ENCODE data around the gene CEP192.
A peak's percentile ranks its signal among the peaks of the same experiment; 100 is the strongest.

The CEP192 gene

DNA sequence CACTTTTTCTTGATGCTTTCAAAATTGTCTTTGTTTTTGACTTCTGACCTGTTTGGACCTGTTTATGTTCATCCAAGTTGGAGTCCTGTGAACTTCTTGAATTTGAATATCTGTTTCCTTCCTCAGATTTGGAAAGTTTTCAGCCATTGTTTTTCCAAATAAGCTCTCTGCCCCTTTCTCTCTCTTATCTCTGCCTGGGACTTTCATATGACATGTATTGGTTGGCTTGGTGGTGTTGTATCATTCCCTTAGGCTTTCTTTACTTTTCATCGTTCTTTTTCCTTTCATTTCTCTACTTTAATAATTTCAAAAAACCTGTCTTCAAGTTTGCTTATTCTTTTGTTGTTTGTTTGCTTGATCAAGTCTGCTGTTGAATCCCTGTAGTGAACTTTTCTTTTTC, 167.3 kb downstream of the CEP192 start:
- DNase-seq: no peak

DNA sequence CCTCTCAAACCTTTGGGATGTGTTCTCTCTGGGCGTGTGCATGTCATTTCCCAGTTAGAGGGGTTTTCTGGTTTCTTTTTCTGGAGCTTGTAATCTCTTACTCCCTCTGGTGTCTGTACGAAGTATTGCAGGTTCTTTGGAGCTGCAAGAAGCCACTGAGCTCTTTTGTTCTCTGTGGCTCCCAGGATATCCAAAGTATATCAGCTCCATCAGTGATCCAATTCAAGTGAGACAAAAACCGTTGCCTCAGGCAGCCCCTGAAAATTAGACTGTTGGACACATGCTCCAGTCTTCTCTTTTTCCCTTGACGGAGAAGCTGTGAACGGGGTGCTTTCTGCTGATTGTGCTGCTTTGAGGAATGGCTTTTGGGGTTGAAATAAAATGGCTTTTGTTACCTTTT, 168.4 kb downstream of the CEP192 start:
- DNase-seq: peak; percentile 65

- DNase-seq: no peak
These were observed 170.2 kb downstream of the CEP192 start for GRCh38 chr18:13161276-13161899.

- no peak for DNase-seq
These were observed 172.2 kb downstream of the CEP192 start for GRCh38 chr18:13163167-13163927.

DNA sequence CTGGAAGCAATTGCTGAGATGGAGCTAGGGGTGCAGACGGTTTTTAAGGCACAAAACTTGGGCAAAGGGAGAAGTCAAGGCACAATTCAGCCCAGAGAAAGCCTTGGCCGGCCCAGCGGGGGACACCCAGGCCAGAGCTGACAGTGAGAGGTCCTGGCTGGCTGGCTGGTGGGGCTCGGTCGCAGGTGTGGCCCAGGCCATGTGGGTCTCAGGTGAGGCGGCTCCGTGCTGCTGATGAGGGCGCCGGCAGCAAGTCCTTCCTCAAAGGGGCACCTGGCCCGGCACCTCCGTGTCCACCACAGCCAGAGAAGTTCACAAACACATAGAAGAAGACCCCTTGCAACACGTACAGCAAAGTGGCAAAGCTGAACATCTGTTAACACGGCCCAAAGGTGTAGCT, 173.2 kb downstream of the CEP192 start:
- DNase-seq: no peak

DNA sequence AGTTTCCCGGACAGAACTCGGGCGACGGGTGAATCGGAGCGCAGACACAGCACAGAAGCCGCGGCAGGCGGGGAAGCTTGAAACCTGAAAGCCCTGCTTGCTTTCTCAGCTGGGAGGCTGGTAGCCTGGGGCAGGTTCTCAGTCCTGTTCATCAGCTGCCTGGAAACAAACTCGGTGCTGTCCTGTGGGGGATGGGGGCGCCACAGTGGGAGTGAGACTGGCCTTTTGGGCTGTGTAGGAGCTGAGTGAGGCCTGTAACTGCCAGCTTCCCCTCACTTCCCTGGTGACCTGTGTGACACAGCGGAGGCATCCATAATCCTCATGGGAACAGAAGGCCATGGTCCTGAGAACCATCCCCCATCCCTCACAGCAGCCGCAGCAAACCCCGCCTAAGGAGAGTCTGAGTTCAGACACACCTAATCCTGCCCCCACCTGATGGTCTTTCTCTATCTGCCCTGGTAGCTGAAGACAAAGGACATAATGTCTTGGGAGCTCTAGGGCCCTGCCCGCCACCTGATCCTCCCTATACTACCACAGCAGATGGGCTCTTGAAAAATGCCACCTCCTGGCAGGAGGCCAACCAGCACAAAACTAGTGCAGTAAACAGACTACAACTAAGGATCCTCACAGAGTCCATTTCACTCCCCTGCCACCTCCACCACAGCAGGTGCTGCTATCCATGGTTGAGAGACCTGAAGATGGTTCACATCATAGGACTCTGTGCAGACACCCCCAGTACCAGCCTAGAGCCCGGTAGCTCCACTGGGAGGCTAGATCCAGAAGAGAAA, 174.7 kb downstream of the CEP192 start:
- DNase-seq: peak; percentile 30

DNA sequence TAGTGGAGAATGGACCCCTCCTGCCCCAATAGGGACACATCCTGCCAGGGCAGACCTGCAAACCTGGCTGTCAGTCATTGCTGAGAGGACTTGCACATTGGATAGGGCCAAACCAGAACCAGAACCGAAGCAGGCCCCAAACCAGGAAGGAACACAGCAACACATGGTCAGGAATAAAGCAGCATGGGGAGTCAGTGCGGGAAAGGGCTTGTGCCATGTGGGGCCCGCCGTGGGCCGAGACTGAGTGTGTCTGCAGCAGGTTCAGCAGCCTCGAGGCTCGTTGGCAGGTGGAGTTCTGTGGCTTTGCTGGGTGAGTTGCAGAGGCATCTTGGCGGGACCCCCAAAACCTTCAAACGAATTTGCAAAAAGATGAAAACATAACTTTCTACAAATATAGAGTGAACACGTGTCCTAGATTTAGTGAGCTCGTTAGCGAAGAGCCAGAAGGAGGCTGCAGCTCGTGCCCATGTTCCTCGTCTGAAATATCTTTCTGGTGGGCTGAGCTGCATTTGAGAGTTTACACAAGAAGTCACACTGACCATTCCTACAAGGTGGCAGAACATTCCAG, 182.5 kb downstream of the CEP192 start:
- DNase-seq: no peak

All from RPMI8226 (cell line).